GM23338 (cell line): Measurements from ENCODE around the gene OLFML1. TPM values are rescaled to one million over a fixed set of nuclear protein-coding genes. Genes with fewer than 3 reads are reported as not detected.

ENCODE experiments used
- ATAC-seq: fragments of 200-7000 bp; cut with Tn5 transposase; 3 replicates; pipeline ENCODE4 v1.9.1; 2020
- DNase-seq: peaks from one replicate; pipeline ENCODE4 v3.0.0-alpha.2; 2015; ENCODE audit warnings: low spot score
- H2AFZ ChIP-seq: fragments of 200-600 bp; sonication (generic); 2 replicates; pipeline ENCODE4 v1.8.0; 2016; ENCODE audit warnings: antibody characterized with exemption, mild to moderate bottlenecking, moderate library complexity
- H3F3A ChIP-seq: fragments of 200-600 bp; sonication (generic); replicated peaks from 2 replicates; pipeline ENCODE4 v1.8.0; 2017; ENCODE audit warnings: antibody characterized with exemption, mixed run types, low read depth
- H3K27ac ChIP-seq: fragments of 200-600 bp; sonication (generic); 2 replicates; pipeline ENCODE4 v1.6.1; 2016; ENCODE audit warnings: low read depth
- H3K27me3 ChIP-seq: fragments of 200-600 bp; sonication (generic); 2 replicates; pipeline ENCODE4 v1.8.0; 2016; ENCODE audit warnings: mild to moderate bottlenecking, mixed run types, moderate library complexity; ENCODE audit not compliant: insufficient read depth
- H3K36me3 ChIP-seq: fragments of 200-600 bp; sonication (generic); 2 replicates; pipeline ENCODE4 v1.8.0; 2016; ENCODE audit warnings: mild to moderate bottlenecking; ENCODE audit not compliant: insufficient read depth
- H3K4me1 ChIP-seq: fragments of 200-600 bp; sonication (generic); 2 replicates; pipeline ENCODE4 v1.8.0; 2016; ENCODE audit warnings: mild to moderate bottlenecking, moderate library complexity; ENCODE audit not compliant: insufficient read depth
- H3K4me2 ChIP-seq: fragments of 200-600 bp; sonication (generic); 2 replicates; pipeline ENCODE4 v1.7.1; 2017; ENCODE audit warnings: mixed run types
- H3K4me3 ChIP-seq: fragments of 200-600 bp; sonication (generic); 2 replicates; pipeline ENCODE4 v1.6.1; 2016; ENCODE audit warnings: mixed run types
- H3K79me2 ChIP-seq: fragments of 200-600 bp; sonication (generic); replicated peaks from 2 replicates; pipeline ENCODE4 v1.8.0; 2017; ENCODE audit warnings: mild to moderate bottlenecking; ENCODE audit not compliant: insufficient read depth
- H3K9me2 ChIP-seq: fragments of 200-600 bp; sonication (generic); 2 replicates; pipeline ENCODE4 v1.8.0; 2017; ENCODE audit not compliant: insufficient read depth
- H4K20me1 ChIP-seq: fragments of 200-600 bp; sonication (generic); replicated peaks from 2 replicates; pipeline ENCODE4 v1.8.0; 2017; ENCODE audit warnings: mild to moderate bottlenecking; ENCODE audit not compliant: insufficient read depth
- H3K27ac Mint-ChIP-seq: 2 replicates; pipeline ENCODE4 v1.8.0; 2020; ENCODE audit warnings: inconsistent platforms, mild to moderate bottlenecking, moderate library complexity, mixed read lengths
- H3K27me3 Mint-ChIP-seq: 3 replicates; pipeline ENCODE4 v1.8.0; 2022; ENCODE audit warnings: low read depth, mild to moderate bottlenecking, moderate library complexity, mixed read lengths, inconsistent platforms; ENCODE audit not compliant: insufficient read depth, poor library complexity
- H3K36me3 Mint-ChIP-seq: 3 replicates; pipeline ENCODE4 v1.8.0; 2021; ENCODE audit warnings: low read depth, mild to moderate bottlenecking, inconsistent platforms, moderate library complexity, mixed read lengths
- H3K4me1 Mint-ChIP-seq: 3 replicates; pipeline ENCODE4 v1.8.0; 2020; ENCODE audit warnings: mild to moderate bottlenecking, inconsistent platforms, mixed read lengths
- H3K4me3 Mint-ChIP-seq: 3 replicates; pipeline ENCODE4 v1.8.0; 2021; ENCODE audit warnings: moderate library complexity, mild to moderate bottlenecking, inconsistent platforms, mixed read lengths
- H3K9me3 Mint-ChIP-seq: 3 replicates; pipeline ENCODE4 v1.8.0; 2020; ENCODE audit warnings: moderate library complexity, mild to moderate bottlenecking, inconsistent platforms, mixed read lengths
- CREB1 ChIP-seq: fragments of 250-450 bp; sonication (Bioruptor Pico); IDR thresholded peaks from 2 replicates; pipeline ENCODE4 v1.5.0; 2020; ENCODE audit warnings: low read depth, mild to moderate bottlenecking, moderate library complexity
- ETS1 ChIP-seq: IDR thresholded peaks from 2 replicates; pipeline ENCODE4 v1.6.1; 2016; ENCODE audit warnings: antibody characterized with exemption
- EZH2 ChIP-seq: fragments of 200-600 bp; sonication (generic); IDR thresholded peaks from one replicate; pipeline ENCODE4 v1.8.0; 2017; ENCODE audit warnings: antibody characterized with exemption, mild to moderate bottlenecking, low read depth; ENCODE audit not compliant: unreplicated experiment
- EZH2phosphoT487 ChIP-seq: fragments of 200-600 bp; sonication (generic); IDR thresholded peaks from one replicate; pipeline ENCODE4 v1.8.1; 2018; ENCODE audit warnings: antibody characterized with exemption; ENCODE audit not compliant: unreplicated experiment
- JUNB ChIP-seq: IDR thresholded peaks from one replicate; pipeline ENCODE4 v1.6.1; 2016; ENCODE audit warnings: antibody characterized with exemption; ENCODE audit not compliant: unreplicated experiment
- NANOG ChIP-seq: IDR thresholded peaks from 2 replicates; pipeline ENCODE4 v1.6.1; 2016; ENCODE audit warnings: antibody characterized with exemption, borderline replicate concordance
- POLR2AphosphoS5 ChIP-seq: IDR thresholded peaks from 2 replicates; pipeline ENCODE4 v1.6.1; 2016; ENCODE audit warnings: antibody characterized with exemption, low read depth
- STAT1 ChIP-seq: IDR thresholded peaks from one replicate; pipeline ENCODE4 v1.6.1; 2016; ENCODE audit warnings: antibody characterized with exemption; ENCODE audit not compliant: unreplicated experiment
- ZNF114 ChIP-seq: fragments of 250-450 bp; sonication (Bioruptor Pico); IDR thresholded peaks from 2 replicates; pipeline ENCODE4 v1.5.0; 2020; ENCODE audit warnings: mild to moderate bottlenecking, moderate library complexity
- ZNF331 ChIP-seq: fragments of 250-450 bp; sonication (Bioruptor Pico); IDR thresholded peaks from 2 replicates; pipeline ENCODE4 v1.5.0; 2020; ENCODE audit warnings: low read depth, mild to moderate bottlenecking, moderate library complexity
- polyA plus RNA-seq: library from polyadenylated mRNA; unstranded; fragments of >200 nt; fragmentation: Nextera tagmentation; extraction: Ambion mirVana; gene quantifications from 2 replicates; pipeline ENCODE4 v1.2.1, GENCODE V29; 2016
- total RNA-seq: library from RNA; depleted of rRNA; stranded (reverse); fragments of >200 nt; shearing (Covaris generic); gene quantifications from 2 replicates; pipeline ENCODE4 v1.2.3, GENCODE V29; 2014
- TF ChIP-seq, protein P1 (sequence below): fragments of 250-450 bp; sonication (Bioruptor Pico); IDR thresholded peaks from 2 replicates; pipeline ENCODE4 v1.5.0; 2020; ENCODE audit warnings: mild to moderate bottlenecking, moderate library complexity
- TF ChIP-seq, protein P2 (sequence below): IDR thresholded peaks from one replicate; pipeline ENCODE4 v1.6.1; 2018; ENCODE audit warnings: antibody characterized with exemption; ENCODE audit not compliant: unreplicated experiment

Gene OLFML1
- total and polyA plus RNA-seq, 2 experiments from 2014 or later: 0.21 TPM; not detected in 1

DNA sequence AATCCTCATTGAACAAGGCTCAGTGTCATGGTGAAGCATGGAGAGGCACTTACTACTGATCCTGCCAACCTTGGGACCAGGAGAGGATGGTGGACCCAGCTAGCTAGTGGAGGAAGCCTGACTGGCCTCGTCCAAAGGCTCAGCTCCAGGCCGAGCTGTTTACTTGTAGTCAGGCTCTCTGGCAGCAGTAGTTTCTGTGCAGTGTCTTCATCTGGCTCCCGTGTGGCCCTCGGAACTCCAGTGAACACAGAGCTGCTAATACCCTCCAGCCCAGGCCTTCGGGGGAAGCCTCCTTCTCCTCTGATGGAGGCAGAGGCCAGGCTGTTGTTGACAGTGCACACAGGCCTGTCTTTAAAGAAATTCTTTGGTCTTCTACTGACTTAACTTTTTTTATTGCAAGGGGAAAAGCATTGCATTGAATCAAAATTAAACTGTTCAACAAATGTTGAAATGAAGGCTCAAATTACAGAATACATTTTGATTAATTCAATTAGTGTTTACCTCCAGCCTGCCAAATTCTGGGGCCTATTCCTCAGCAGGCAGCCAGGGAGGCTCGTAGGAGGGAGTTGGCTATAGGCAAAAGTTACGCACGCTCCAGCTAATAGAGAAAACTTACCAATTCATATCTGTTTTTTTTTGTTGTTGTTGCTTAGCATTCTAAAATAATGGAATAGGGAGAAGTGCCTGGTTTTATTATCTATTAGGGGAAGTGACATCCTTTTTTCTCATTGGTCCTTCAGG lies 47.3 kb downstream of the OLFML1 start (continued):
- TF ChIP-seq CREB1: no peak
- no peak for TF ChIP-seq ETS1
- no peak for TF ChIP-seq ZNF114 (CRISPR knock-in tag)
- no peak for TF ChIP-seq EZH2
- TF ChIP-seq ZNF331 (CRISPR knock-in tag): no peak
- TF ChIP-seq POLR2AphosphoS5: no peak
- TF ChIP-seq EZH2phosphoT487: no peak
- no peak for TF ChIP-seq NANOG

- Histone ChIP-seq H3F3A (no peaks in the 10 kb centered on the region), H3K79me2 (no peaks in the 10 kb centered on the region), H3K36me3 (no peaks in the 10 kb centered on the region), H3K4me3 (no peak overlapping the region), H3K4me1 (no peaks in the 10 kb centered on the region), H3K4me2 (no peak overlapping the region), H3K9me2 (0 out of 2 replicates have a peak, but pooled peaks cover 6% of the 10 kb centered on the region), H2AFZ (no peak overlapping the region), H3K27me3 (no peaks in the 10 kb centered on the region), H4K20me1 (no peaks in the 10 kb centered on the region), H3K27ac (no peak overlapping the region)
- Mint-ChIP-seq H3K27me3 (peaks cover 4% of the 10 kb centered on the region), H3K4me3 (no peak overlapping the region), H3K9me3 (no peaks in the 10 kb centered on the region), H3K27ac (no peak overlapping the region), H3K36me3 (no peaks in the 10 kb centered on the region), H3K4me1 (peaks cover 6% of the 10 kb centered on the region)
- DNase-seq (no peak), ATAC-seq (no peak)
- no peak for TF ChIP-seq ZNF331 (CRISPR knock-in tag)
- TF ChIP-seq ZNF114 (CRISPR knock-in tag): no peak
- no peak for TF ChIP-seq JUNB
- TF ChIP-seq EZH2phosphoT487: no peak
- no peak for TF ChIP-seq STAT1
- TF ChIP-seq, protein P1, sequence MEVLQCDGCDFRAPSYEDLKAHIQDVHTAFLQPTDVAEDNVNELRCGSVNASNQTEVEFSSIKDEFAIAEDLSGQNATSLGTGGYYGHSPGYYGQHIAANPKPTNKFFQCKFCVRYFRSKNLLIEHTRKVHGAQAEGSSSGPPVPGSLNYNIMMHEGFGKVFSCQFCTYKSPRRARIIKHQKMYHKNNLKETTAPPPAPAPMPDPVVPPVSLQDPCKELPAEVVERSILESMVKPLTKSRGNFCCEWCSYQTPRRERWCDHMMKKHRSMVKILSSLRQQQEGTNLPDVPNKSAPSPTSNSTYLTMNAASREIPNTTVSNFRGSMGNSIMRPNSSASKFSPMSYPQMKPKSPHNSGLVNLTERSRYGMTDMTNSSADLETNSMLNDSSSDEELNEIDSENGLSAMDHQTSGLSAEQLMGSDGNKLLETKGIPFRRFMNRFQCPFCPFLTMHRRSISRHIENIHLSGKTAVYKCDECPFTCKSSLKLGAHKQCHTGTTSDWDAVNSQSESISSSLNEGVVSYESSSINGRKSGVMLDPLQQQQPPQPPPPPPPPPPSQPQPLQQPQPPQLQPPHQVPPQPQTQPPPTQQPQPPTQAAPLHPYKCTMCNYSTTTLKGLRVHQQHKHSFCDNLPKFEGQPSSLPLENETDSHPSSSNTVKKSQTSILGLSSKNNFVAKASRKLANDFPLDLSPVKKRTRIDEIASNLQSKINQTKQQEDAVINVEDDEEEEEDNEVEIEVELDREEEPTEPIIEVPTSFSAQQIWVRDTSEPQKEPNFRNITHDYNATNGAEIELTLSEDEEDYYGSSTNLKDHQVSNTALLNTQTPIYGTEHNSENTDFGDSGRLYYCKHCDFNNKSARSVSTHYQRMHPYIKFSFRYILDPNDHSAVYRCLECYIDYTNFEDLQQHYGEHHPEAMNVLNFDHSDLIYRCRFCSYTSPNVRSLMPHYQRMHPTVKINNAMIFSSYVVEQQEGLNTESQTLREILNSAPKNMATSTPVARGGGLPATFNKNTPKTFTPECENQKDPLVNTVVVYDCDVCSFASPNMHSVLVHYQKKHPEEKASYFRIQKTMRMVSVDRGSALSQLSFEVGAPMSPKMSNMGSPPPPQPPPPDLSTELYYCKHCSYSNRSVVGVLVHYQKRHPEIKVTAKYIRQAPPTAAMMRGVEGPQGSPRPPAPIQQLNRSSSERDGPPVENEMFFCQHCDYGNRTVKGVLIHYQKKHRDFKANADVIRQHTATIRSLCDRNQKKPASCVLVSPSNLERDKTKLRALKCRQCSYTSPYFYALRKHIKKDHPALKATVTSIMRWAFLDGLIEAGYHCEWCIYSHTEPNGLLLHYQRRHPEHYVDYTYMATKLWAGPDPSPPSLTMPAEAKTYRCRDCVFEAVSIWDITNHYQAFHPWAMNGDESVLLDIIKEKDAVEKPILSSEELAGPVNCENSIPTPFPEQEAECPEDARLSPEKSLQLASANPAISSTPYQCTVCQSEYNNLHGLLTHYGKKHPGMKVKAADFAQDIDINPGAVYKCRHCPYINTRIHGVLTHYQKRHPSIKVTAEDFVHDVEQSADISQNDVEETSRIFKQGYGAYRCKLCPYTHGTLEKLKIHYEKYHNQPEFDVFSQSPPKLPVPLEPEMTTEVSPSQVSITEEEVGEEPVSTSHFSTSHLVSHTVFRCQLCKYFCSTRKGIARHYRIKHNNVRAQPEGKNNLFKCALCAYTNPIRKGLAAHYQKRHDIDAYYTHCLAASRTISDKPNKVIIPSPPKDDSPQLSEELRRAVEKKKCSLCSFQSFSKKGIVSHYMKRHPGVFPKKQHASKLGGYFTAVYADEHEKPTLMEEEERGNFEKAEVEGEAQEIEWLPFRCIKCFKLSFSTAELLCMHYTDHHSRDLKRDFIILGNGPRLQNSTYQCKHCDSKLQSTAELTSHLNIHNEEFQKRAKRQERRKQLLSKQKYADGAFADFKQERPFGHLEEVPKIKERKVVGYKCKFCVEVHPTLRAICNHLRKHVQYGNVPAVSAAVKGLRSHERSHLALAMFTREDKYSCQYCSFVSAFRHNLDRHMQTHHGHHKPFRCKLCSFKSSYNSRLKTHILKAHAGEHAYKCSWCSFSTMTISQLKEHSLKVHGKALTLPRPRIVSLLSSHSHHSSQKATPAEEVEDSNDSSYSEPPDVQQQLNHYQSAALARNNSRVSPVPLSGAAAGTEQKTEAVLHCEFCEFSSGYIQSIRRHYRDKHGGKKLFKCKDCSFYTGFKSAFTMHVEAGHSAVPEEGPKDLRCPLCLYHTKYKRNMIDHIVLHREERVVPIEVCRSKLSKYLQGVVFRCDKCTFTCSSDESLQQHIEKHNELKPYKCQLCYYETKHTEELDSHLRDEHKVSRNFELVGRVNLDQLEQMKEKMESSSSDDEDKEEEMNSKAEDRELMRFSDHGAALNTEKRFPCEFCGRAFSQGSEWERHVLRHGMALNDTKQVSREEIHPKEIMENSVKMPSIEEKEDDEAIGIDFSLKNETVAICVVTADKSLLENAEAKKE (CRISPR knock-in tag): no peak
- TF ChIP-seq, protein P2, sequence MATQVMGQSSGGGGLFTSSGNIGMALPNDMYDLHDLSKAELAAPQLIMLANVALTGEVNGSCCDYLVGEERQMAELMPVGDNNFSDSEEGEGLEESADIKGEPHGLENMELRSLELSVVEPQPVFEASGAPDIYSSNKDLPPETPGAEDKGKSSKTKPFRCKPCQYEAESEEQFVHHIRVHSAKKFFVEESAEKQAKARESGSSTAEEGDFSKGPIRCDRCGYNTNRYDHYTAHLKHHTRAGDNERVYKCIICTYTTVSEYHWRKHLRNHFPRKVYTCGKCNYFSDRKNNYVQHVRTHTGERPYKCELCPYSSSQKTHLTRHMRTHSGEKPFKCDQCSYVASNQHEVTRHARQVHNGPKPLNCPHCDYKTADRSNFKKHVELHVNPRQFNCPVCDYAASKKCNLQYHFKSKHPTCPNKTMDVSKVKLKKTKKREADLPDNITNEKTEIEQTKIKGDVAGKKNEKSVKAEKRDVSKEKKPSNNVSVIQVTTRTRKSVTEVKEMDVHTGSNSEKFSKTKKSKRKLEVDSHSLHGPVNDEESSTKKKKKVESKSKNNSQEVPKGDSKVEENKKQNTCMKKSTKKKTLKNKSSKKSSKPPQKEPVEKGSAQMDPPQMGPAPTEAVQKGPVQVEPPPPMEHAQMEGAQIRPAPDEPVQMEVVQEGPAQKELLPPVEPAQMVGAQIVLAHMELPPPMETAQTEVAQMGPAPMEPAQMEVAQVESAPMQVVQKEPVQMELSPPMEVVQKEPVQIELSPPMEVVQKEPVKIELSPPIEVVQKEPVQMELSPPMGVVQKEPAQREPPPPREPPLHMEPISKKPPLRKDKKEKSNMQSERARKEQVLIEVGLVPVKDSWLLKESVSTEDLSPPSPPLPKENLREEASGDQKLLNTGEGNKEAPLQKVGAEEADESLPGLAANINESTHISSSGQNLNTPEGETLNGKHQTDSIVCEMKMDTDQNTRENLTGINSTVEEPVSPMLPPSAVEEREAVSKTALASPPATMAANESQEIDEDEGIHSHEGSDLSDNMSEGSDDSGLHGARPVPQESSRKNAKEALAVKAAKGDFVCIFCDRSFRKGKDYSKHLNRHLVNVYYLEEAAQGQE: no peak
- TF ChIP-seq POLR2AphosphoS5: no peak
- TF ChIP-seq EZH2: no peak
- no peak for TF ChIP-seq CREB1
Observed at GRCh38 chr11:7533199-7534041, 48.1 kb downstream of the OLFML1 start.
